Stimulated activated CD8-positive, alpha-beta memory T cell treated with anti-CD3 and anti-CD28 coated beads, Interleukin-12 subunit alpha, Interleukin-12 subunit beta, amount 100 ng/mL, for 1 hour (primary cell): ENCODE data around the gene FHL2.

ENCODE experiments used
- DNase-seq: peaks from one replicate; pipeline ENCODE4 v3.0.0-alpha.2; 2020; ENCODE audit warnings: low read depth

Gene FHL2

DNA sequence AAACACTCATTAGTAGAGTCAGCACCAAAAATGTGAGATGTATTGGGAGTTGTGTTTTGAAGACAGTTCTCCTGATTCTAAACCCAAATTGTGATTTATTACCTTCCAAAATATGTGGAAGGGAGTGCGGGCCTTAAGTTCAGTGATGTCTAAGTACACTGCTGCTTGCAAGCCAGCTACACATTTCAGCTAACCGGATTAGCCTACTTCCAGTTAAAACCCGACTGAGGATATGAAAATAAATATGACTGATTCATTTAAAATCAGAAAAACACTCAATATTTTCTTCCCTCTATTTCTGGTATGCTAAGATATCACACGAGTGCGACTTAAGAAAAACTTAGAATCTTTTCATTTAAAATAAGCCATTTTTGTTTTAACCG, 907 bp downstream of the FHL2 start:
- no peak for DNase-seq

DNA sequence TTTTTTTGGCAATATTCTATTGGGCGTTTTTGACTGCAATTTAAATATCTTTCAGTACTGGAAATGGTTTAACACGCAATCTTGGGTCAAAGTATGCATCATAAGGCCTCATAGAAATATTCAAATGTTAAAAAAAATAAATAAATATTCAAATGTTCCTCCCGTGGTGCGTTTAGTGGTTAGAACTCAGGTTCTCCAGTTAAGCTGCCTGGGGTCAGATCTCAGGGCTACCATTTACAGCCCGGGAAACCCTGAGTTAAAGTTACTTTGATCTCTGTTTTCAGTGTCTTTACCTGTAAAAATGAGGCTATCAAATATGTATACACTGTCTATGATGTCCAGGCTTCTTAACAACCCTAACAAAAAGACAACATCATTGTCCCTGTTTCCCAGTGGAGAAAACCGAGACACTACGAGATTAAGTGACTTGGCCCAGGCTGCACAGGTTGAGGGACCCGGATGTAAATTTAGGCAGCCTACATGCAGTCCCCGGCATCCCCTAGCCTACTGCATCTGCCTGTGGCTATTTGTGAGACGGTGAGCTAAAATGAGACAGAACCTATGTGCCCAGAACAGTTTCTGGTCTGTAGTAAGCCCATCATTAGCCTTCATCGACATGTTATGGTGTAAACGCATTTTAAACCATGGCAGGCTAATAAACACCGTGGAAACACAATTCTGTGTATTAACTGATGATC, 1.7 kb downstream of the FHL2 start:
- DNase-seq: no peak

DNA sequence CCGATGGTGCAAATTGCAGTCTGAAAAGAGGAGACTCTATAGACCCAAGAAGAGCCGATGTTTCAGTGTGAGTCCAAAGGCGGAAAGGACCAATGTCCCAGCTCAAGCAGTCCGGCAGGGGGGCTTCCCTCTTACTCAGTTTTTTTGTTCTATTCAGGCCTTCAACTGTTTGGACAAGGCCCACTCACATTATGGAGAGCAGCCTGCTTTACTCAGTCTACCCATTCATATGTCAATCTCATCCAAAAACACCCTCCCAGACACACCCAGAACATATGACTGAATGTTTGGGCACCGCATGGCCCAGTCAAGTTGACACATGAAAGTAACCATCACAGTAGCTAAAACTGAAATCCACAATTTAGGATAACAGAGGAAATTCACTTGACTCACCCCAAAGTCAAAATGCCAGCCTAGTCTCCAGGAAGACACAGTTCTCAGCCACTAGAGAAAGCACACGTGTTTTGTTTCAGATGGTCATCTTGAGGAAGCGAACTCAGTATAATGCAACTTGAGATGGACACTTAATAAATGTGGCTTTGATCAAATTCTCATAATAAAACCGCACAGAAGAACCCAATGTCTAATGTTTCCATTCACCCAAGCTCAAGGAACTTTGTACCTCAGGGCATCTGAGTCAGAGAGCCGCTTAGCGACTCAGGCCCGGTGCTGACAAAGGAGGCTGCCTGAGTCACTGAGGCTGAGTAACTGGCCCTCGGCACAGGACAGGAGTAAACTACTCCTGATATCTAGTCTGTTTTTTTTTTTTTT, 2.4 kb downstream of the FHL2 start:
- DNase-seq: no peak

DNA sequence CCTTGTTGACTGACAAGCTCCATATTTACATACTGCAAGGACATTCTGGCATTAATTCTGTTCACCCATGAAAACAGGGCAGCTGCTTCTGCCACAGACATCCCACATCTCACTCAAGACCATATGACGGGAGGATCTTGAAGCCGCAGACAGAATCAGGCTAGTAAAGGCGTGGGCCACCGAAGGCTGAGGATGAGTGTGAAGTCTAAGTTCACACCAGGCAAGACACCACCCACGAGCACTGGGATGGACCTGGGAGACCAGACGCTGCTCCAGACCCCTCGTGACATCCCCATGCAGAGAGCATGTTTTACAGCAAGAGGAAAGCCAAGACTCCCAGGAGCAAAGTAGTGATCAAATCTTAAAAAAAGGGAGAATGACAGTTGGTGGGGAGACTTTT, 3.2 kb downstream of the FHL2 start:
- no peak for DNase-seq

DNA sequence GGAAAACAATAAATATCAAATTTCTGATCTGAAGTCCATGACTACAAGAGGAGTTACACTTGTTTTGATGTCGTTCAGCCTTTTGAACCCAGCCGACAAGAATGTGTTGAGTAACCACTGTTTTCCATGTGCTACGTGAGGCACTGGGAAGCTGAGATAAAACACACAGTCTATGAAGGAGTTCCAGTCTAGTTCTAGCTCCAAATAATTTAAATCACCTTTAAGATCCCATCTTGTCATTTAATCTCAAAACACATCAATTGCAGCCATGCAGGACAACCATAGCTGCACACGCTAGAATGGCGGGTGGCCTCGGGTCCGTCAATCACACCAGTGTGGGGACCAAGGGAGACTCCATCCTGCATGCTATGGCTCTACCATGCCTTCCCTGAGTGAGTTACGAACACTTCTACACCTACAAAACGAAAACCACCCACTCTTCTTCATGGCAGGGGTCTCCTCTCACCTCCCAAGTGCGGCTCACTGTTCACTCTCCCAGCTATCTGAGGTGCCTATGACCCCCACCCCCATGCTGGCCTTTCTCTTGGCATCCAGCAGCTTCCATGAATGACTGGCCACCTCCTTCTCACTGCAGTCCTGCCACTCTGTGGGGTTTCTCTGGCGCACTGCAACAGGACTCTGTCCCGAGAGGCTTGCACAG, 3.8 kb downstream of the FHL2 start:
- no peak for DNase-seq

DNA sequence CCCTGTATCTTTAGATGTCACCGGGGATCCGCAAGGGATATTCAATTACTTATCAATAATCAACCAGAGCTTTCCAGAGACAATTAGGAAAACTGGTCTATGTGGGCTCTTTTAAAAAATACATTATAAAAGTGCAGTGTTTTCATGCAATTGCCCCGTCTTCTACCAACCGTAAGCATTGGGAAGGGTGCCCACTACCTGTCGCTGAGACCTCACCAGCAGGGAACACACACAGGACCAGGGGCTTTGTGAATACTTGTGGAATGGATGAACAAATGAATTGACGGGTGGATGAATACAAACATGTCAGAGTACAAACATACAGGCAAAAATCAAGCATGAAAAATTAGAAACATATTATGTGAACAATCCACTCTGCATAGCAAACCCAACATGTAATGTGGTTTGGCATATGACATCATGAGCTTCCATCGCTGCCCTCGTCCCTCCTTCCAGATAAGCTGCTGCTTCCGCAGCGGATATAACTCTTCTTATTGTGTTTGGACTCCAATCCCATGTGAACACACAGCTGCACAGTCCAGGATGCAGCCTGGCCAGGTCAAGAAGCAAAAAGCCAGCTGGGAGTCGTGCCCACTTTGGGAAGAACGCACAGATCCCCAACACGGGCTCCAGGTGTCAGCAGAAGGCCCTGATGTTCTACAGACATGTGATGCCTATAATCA, 5.3 kb downstream of the FHL2 start:
- no peak for DNase-seq

DNA sequence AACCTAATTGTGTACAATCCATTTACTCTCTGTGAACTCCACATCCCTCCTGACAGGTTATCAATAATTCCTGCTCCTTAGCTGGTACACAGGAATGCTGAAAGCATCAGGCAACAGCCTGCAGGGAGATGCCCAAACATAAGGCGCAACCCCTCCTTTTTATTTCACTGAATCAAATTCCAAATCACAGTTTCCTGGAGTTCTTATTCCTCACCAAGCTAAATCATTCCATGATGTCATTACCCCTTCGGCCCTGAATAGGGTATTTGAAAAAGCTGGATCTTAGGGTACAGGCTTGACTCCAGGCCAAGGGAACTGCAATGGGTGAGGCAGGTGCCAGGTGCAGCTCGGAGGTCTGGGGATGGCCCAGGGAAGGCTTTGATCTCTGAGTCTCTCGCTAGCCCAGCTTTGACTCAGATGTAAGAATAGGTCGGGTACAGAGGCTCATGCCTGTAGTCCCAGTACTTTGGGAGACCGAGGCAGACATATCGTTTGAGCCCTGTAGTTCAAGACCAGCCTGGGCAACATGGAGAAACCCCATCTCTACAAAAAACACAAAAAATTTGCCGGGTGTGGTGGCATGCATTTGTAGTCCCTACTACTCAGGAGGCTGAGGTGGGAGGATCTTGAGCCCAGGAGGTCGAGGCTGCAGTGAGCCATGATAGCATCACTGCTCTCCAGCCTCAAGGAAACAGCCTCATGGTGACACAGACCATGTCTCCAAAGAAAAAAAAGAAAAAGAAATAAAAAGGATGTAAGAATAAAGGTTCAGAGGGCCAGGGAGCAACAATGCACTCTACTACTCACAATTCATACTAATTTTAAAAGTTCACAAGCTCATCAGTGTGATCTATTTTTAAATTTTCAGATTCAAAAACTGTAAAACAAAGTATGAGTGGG, 6.8 kb downstream of the FHL2 start:
- DNase-seq: no peak

DNA sequence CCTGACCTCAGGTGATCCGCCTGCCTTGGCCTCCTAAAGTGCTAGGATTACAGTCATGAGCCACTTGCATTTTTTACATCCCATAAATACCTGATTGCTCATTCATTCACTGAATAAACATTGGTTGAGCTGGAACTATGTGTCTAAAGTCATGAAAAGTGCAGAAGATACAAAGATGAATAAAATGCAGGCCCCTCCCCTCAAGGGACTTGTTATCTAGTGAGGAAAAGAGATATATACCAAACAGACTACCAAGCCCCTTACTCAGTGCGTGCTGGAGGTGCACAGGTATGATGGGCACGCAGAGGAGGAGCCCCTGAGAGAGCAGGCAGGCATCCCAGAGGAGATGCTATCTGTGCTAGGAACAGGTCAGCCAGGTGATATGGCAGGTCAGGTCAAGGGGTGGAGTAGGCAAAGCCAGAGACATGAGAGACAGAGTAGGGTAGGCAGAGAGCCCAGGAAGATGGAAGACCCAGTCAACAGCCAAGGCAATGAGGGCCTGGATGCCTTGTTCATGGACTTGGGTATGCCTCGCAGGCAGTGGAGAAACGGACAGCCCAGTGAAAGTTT, 7.7 kb downstream of the FHL2 start:
- no peak for DNase-seq

DNA sequence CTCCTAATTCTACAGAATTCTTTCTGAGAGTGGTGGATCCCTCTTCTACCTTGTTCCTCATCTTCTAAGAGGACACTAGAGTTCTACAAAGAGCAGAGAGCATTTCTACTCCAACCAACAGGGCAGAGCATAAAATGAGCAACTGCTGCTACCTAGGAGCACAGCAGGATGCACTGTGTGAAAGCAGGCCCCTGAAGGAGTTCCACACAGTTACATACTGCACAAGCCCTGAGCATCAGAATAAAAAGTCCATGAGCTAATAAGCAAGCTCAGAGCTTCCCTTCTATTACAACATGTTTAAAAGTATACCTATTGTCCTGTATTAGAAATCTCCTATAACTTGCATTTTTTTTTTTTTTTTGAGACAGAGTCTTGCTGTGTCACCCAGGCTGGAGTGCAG, 8.4 kb downstream of the FHL2 start:
- no peak for DNase-seq

DNA sequence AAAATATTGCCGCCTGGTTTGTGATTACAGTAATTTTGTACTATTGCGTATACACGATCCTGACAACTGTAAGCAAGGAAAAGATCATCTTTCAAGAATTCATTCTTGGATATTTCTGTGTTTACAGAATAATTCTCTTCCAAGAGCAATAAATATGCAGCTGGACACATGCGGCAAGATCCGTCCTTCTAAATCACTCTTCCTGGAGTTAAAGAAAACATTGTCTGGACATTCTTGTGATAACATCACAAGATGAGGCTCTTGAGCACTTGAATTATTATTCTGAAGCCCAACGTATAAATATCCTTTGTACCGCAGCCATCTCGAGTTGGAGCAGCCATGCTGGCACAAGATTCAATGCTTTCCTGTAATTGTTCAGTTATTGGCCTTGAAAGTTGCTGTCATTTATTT, 9.9 kb downstream of the FHL2 start:
- DNase-seq: no peak

DNA sequence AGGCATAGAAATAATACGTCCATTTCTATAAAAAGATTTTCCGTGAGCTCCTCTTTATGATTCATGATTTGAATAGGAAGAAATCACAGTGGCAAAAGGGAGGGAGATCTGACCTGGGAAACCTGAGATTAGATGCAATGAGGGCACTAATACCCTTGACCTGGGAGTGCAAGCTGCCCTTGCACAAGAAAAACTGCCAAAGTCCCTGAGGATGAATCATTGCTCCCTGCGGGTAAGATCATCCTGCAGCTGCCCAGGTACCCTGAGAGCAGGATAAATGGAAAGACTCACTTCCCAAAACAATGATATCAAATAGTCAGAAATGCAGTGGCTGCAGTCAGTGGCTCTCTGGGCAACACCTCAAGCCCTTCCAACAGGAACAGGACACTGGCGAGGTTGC, 11.6 kb downstream of the FHL2 start:
- DNase-seq: no peak

DNA sequence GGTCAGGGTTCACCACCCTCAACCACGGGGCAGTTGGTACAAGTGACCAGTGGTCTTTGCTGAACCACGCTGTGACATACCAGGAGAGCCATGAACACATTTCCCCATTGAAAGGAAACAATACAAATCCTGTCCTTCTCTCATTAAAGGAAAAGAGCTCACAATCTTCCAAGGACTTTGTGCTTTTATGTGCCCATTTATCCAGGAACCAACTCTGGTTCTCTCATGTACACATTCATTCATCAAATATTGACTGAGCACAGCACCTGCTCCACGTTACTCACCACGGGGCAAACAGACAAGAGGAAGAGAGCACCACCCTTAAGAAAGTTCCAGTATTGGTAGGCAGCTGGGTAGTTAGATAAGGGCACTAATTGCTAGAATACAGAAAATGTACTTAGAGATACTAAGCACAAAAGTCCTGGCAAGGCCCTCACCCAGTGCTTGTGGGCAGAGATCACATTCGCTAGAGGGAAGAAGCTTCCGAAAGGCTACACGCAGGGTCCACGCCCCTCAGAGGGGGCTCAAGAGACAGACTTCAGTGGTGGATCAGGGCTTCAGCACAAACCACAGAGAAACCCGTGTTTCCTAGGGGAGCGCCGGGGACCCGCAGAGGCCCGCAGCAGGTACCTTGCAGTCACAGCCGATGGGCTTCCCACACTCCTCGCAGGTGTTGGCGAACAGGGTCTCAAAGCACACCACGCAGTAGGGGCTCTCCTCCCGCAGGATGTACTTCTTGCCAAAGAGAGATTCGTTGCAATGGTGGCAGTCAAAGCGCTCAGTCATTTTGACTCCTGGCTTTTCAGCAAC, 12.9 kb downstream of the FHL2 start:
- DNase-seq: no peak

DNA sequence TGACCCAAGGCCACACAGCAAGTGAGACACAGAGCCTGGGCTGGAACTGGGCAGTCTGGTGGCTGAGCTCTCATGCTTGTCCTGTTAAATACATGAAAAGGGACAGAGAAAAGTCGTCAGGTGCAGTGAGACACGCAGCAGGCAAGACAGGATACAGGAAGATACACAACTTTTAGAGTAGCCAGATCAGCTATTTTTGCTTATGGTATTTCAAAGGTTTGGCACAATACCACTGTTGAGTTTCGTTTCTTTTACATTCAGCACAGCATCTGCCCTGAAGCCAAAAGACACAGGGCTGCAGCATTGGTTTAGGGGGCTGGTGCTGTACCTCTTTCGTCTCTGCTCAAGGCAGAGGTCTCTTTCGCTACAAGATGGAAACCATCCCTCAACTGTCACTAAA, 14.0 kb downstream of the FHL2 start:
- no peak for DNase-seq

DNA sequence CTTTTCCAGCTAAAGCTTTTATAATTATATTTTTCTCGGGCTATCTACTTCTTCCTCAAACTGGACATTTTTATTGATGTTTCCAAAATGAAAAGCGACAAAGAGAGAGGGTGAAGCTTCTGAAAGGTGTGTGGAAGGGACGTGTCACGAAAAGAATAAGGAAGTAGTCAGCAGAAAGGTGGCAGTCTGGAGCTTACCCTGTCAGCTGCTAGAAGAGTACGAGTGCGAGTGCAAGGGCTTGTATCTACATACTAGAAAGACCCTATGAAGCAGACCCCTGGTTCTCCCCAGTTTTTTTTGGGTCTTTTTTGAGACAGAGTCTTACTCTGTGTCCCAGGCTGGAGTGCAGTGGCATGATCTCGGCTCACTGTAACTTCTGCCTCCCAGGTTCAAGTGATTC, 14.6 kb downstream of the FHL2 start:
- no peak for DNase-seq

DNA sequence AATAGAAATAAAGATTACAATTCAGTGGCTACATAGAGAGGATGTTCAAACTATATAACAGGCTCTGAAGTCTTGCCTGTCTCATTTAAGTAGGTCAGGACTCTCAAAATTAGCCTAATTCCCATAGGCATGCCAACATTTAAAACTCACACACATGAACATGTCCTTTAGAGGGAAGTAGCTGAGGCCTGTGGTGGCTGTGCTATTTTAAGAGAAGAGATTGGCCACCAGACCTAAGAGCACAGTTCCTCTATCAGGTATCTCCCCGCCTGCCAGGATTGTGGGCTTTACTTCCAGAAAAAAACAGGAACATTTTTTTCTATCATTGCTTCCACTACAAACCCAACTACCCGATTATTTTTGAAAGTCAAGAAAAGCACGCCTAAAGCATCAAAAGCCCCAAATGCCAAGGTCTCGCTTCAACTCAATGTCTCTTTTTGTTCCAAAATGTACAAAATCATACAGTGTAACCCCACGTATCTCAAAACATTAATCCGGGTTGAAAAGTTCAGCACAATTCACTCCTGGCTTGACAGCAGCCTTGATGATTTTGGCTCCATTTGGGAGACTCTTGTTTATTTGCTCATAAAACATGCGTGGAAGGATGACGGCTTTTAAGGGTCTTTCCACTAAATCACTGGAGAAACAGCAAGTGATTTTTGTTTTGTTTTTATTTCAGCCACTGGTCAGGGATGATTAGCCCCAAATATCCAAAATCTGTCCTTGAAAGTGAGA, 15.3 kb downstream of the FHL2 start:
- no peak for DNase-seq

DNA sequence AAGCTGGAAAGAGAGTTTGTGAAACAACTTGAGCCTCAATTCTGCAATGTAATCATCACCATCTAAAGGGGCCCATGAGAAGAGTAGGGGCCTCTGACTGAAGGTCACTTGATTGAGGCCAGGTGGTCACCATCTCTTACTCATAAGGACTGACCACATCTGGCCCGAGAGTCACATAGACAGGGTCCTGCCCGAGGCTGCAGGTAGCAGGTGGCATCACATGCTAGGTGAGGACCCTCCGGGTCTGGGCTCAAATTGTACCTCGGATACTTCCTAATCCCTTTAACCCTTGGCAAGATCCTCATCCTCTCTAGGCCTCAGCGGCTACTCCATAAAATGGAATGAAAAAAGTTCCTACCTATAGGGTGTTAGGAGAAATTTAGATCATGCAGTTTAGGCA, 16.7 kb downstream of the FHL2 start:
- no peak for DNase-seq

DNA sequence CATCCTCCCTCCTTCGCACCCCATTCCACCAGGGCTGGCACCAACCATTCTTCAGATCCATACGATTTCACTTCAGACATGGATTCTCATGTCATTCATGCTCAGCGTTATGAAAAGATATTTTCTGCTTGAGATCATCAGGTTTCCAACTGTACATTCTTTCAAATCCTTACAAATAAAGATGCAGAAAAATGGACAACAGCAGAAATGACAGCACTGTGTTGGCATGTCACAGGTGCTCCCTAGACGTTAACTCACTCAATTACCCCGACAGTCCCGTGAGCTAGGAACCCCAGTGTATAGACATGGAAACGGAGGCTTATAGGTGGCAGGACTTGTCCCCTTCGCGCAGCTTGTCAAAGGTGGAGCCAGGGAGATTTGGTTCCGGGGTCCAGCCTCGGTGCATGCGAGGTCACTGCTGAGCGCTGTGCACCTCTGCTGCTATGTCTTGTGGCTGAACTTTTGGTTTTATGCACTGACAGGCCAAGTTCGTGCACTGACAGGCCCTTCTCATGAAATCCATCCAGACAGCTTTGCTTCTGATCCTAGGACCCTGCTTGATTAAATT, 17.7 kb downstream of the FHL2 start:
- DNase-seq: no peak

DNA sequence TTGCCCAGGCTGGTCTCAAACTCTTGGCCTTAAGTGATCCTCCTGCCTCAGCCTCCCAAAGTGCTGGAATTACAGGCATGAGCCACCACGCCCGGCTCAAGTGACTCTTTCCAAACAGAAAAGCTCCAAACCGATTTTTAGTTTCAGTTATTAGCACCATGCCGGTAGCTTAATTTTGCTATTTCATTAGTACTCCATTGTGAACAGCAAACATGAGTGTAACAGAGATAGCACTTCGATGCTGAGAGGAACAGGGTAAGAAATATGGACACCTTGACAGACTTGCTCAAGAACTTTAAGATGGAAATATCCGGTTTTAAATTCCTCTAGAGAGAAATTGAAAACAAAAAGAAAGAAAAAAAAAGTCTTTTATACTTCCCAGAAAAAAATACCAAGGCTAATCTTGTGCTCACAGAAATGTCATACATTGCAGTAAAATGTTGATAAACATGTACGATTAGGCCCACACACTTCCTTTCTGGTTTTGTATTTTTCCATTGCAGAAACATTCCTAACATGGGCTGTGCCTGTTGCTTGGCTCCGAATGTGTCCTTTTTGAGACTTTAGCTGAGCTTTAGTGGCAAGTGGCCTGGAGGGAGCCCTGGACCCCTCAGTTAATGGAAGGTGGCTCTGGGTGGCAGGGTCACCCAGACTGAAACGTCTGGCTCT, 18.3 kb downstream of the FHL2 start:
- DNase-seq: no peak

DNA sequence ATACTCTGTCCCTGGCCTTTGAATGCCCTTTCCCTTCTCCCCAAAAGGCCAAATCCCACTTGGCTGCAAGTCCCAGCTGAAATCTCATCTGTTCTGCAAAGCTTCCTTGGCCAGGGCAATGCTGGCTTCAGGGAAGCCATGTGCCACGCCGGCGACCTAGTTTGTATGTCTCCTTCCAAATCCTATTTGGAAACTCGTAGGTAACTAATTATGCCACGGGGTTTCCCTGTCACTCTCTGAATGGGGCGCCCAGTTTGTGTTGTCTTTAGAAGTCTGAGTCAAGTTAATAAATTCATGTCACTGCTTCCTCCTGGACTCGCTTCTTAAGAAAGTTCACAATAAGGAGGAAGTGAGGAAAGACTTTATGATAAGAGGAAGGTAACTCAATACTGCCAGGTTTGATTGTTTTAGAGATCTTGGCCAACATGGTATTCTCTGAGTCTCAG, 19.1 kb downstream of the FHL2 start:
- DNase-seq: no peak
